Type B pancreatic cell (in vitro differentiated cells): ENCODE data around the gene ACTRT3. TPM values are rescaled to one million over a fixed set of nuclear protein-coding genes. Genes with fewer than 3 reads are reported as not detected.
A peak's percentile ranks its signal among the peaks of the same experiment; 100 is the strongest.

Experiments used
- DNase-seq: peaks from one replicate; pipeline ENCODE4 v3.0.0; 2021; ENCODE audit warnings: mixed read lengths; ENCODE audit not compliant: unreplicated experiment; ENCODE audit errors: extremely low spot score
- H3K27ac Mint-ChIP-seq: 2 replicates; pipeline ENCODE4 v1.8.0; 2021; ENCODE audit warnings: mild to moderate bottlenecking, mixed read lengths
- H3K27me3 Mint-ChIP-seq: 2 replicates; pipeline ENCODE4 v1.8.0; 2021; ENCODE audit warnings: mixed read lengths
- H3K36me3 Mint-ChIP-seq: 2 replicates; pipeline ENCODE4 v1.8.0; 2021; ENCODE audit warnings: mixed read lengths
- H3K4me1 Mint-ChIP-seq: one replicate; pipeline ENCODE4 v1.8.0; 2021; ENCODE audit warnings: mixed read lengths; ENCODE audit not compliant: unreplicated experiment
- H3K4me3 Mint-ChIP-seq: 2 replicates; pipeline ENCODE4 v1.8.0; 2021; ENCODE audit warnings: mild to moderate bottlenecking, mixed read lengths
- H3K9me3 Mint-ChIP-seq: 2 replicates; pipeline ENCODE4 v1.8.0; 2021; ENCODE audit warnings: mixed read lengths
- CTCF ChIP-seq: fragments of 200-600 bp; sonication (generic); conservative IDR thresholded peaks from 2 replicates; pipeline ENCODE4 v1.5.0; 2021; ENCODE audit warnings: antibody characterized with exemption, mild to moderate bottlenecking
- total RNA-seq: library from RNA; stranded (reverse); gene quantifications from 2 replicates; pipeline ENCODE4 v1.2.1, GENCODE V29; 2021; ENCODE audit warnings: low replicate concordance

The ACTRT3 gene
- total RNA-seq, 1 donor from 2014 or later, result 2.1 TPM

DNA sequence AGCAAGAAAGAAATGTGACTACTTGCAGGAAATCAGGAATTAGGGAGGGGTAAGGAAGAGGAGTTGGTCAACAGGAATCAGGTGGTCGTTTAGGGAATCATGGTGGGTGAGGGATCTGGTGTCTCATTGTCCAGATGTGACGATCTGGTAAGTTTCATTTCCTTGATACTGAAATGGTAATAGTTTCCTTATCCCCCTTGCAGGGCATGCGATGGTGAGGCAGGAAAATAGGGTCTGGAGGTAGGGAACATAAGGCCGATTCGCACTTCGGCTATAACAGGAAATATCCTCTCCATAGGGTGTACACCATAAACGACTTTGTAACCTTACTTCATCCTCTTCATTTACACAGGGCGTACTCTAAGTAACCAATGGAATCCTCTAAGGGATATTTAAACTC is 43.9 kb upstream of the ACTRT3 start:
- Mint-ChIP-seq H3K27me3 (peaks cover 7% of the 10 kb centered on the region), H3K27ac (peak overlapping the region; percentile 78), H3K4me3 (peak overlapping the region; percentile 92), H3K9me3 (peaks cover 5% of the 10 kb centered on the region), H3K4me1 (peaks cover 27% of the 10 kb centered on the region), H3K36me3 (peaks cover 2% of the 10 kb centered on the region)
- no peak for DNase-seq
- TF ChIP-seq CTCF, result no peak

- Mint-ChIP-seq H3K4me3 (peak within 1 kb of the TSS; percentile 92), H3K27ac (peak within 1 kb of the TSS; percentile 78), H3K27me3 (peaks cover 7% of the 10 kb centered on the region), H3K4me1 (peaks cover 25% of the 10 kb centered on the region), H3K36me3 (peaks cover 3% of the 10 kb centered on the region), H3K9me3 (peaks cover 5% of the 10 kb centered on the region)
- peak; percentile 80 for DNase-seq
- peak; percentile 40 for TF ChIP-seq CTCF
Measured at GRCh38 chr3:169812332-169813235, 43.2 kb upstream of the ACTRT3 start, which contains the start of the genes LRRC34 and LRRIQ4. Gene LRRC34 (minus strand): TSS chr3:169812904. CDS start chr3:169812548, 356 bp downstream. Gene LRRIQ4 (plus strand): TSS chr3:169812870. CDS start chr3:169821922, 9,052 bp downstream.

DNA sequence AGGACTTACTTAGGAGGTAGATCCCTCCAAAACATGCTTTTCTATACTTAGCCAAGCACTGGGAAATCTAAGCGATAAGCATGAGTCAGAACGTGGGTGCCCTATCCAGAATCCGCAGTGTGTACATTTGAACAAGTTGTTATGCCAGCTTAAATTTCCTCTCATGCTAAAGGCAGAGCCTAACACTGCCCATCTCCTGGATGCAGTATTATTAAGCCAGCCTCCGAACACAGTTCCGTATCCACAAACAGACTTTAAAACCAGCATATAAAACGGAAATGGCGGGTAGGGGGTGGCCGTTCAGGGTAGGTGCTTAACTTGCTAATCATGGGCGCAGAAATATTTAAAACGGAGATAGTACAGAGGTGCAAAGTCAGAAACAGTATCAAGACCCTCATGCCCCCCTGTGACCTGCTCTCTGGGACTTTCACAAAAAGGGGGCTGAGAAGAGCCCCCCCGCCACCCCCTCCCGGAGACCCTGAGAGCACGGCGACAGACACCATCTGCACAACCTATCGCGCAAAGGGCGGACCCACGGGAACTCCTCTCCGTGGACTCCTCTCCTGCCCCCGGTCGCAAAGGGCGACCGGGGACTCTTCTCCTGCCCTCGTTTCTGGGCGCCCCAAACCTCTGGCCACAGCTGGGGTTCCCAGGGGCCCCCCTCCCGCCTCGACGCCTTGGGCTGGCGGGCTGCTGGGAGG is 42.4 kb upstream of the ACTRT3 start:
- H3K36me3 Mint-ChIP-seq, result peaks cover 3% of the 10 kb centered on the region
- H3K27ac Mint-ChIP-seq, result peak overlapping the region; percentile 73
- no peak for TF ChIP-seq CTCF
- DNase-seq, result no peak
- H3K4me1 Mint-ChIP-seq, result peaks cover 25% of the 10 kb centered on the region
- H3K27me3 Mint-ChIP-seq, result peaks cover 7% of the 10 kb centered on the region
- peak overlapping the region; percentile 92 for H3K4me3 Mint-ChIP-seq
- peaks cover 5% of the 10 kb centered on the region for H3K9me3 Mint-ChIP-seq

DNA sequence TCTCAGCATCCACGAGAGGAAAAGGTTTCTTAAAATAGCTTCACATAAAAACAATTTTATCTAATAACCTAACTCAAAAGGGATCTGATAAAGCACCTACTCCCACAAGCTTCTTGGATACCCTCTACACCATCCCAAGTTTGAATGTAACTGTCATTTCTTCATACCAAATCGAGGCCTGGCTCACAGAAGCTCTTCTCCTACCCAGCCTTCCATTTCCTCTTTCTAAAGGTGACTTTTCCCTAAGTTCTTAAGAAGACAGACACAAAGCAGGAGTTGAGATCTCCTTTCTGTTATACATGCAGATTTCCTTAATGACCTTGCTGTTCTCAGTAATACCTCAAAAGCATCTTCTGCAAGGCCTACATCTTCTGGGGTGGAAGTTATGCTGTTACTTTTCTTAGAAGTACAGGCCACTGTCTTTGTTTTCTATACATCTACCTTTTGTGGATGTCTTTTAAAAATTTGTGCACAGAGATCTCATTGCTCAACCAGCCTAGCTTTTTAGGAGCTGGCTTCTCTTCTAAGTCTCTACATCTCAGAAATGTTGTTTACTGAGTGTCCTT is 40.0 kb upstream of the ACTRT3 start:
- TF ChIP-seq CTCF, result no peak
- Mint-ChIP-seq H3K4me1 (peaks cover 25% of the 10 kb centered on the region), H3K36me3 (peaks cover 3% of the 10 kb centered on the region), H3K27me3 (peaks cover 7% of the 10 kb centered on the region), H3K9me3 (no peaks in the 10 kb centered on the region), H3K27ac (no peak overlapping the region), H3K4me3 (peak overlapping the region; percentile 2)
- no peak for DNase-seq

- H3K27ac Mint-ChIP-seq, result no peak overlapping the region
- H3K9me3 Mint-ChIP-seq, result no peaks in the 10 kb centered on the region
- no peak overlapping the region for H3K4me3 Mint-ChIP-seq
- H3K27me3 Mint-ChIP-seq, result no peaks in the 10 kb centered on the region
- peaks cover 4% of the 10 kb centered on the region for H3K4me1 Mint-ChIP-seq
- H3K36me3 Mint-ChIP-seq, result peaks cover 6% of the 10 kb centered on the region
- TF ChIP-seq CTCF, result no peak
- DNase-seq, result no peak
Measured at GRCh38 chr3:169804681-169805080, 35.3 kb upstream of the ACTRT3 start.
